ENCODE results near the gene LPGAT1.

The LPGAT1 gene

GRCh38 chr1:211762206-211762605, 68.4 kb downstream of the LPGAT1 start:
- DNase-seq (ENCODE audit: low read depth) = no peak
- TF ChIP-seq CTCF (conservative IDR thresholded peaks at IDR 0.05; ENCODE audit: low read depth, low read length) = no peak
- H3K4me3 ChIP-seq (ENCODE audit: low read length) = no peak overlapping the region

GRCh38 chr1:211761400-211761799, 69.2 kb downstream of the LPGAT1 start:
- DNase-seq (ENCODE audit: low read depth) = no peak
- H3K4me3 ChIP-seq (ENCODE audit: low read length) = no peak overlapping the region

GRCh38 chr1:211756471-211757020, 74.0 kb downstream of the LPGAT1 start:
- no peak for TF ChIP-seq CTCF (conservative IDR thresholded peaks at IDR 0.05; ENCODE audit: low read depth, low read length)
- no peak overlapping the region for H3K4me3 ChIP-seq (ENCODE audit: low read length)
- no peak for DNase-seq (ENCODE audit: low read depth)

More at GRCh38 chr1:211761400-211761799, 69.2 kb downstream of the LPGAT1 start:
- TF ChIP-seq CTCF (conservative IDR thresholded peaks at IDR 0.05; ENCODE audit: low read depth, low read length) = no peak

- no peak overlapping the region for H3K4me3 ChIP-seq (ENCODE audit: low read length)
- DNase-seq (ENCODE audit: low read depth) = no peak
- TF ChIP-seq CTCF (conservative IDR thresholded peaks at IDR 0.05; ENCODE audit: low read depth, low read length) = no peak
Measured at GRCh38 chr1:211753649-211754251, 76.8 kb downstream of the LPGAT1 start.

GRCh38 chr1:211752951-211753486, 77.5 kb downstream of the LPGAT1 start:
- DNase-seq (ENCODE audit: low read depth) = no peak
- no peak for TF ChIP-seq CTCF (conservative IDR thresholded peaks at IDR 0.05; ENCODE audit: low read depth, low read length)
- H3K4me3 ChIP-seq (ENCODE audit: low read length) = no peak overlapping the region

- DNase-seq (ENCODE audit: low read depth) = no peak
- no peak for TF ChIP-seq CTCF (conservative IDR thresholded peaks at IDR 0.05; ENCODE audit: low read depth, low read length)
Measured at GRCh38 chr1:211752317-211752716, 78.2 kb downstream of the LPGAT1 start.

GRCh38 chr1:211751438-211751837, 79.1 kb downstream of the LPGAT1 start:
- no peak for DNase-seq (ENCODE audit: low read depth)
- H3K4me3 ChIP-seq (ENCODE audit: low read length) = no peak overlapping the region
- TF ChIP-seq CTCF (conservative IDR thresholded peaks at IDR 0.05; ENCODE audit: low read depth, low read length) = no peak

More at GRCh38 chr1:211752317-211752716, 78.2 kb downstream of the LPGAT1 start:
- H3K4me3 ChIP-seq (ENCODE audit: low read length) = no peak overlapping the region
